ENCODE data around the gene BICD2. TPM values are rescaled to one million over a fixed set of nuclear protein-coding genes. Genes with fewer than 3 reads are reported as not detected.

The BICD2 gene
- total and polyA plus RNA-seq, 10 donors, result 9.4 to 55.7 (median 35.9) TPM

- DNase-seq, result peak; percentile 40
- 65 to 83% (median 72%) methylated on average over 11 of the region's 11 CpGs for WGBS, 5 donors
- no peaks in the 10 kb centered on the region for H3K36me3 ChIP-seq
- TF ChIP-seq CTCF (IDR thresholded peaks at IDR 0.05 in 8 of 11, conservative IDR thresholded peaks at IDR 0.05 in 3 of 11), result no peak
- TF ChIP-seq POLR2A (IDR thresholded peaks at IDR 0.05), result no peak
- TF ChIP-seq POLR2AphosphoS5 (IDR thresholded peaks at IDR 0.05), result no peak
- peak overlapping the region in 7 of 8 donors; percentile 65 to 92 (median 78) for H3K27ac ChIP-seq
- no peaks in the 10 kb centered on the region for H3K9me3 ChIP-seq
- H3K4me1 ChIP-seq, result peaks cover 16 to 99% (median 90%) of the 10 kb centered on the region in 6 donors
- no peaks in the 10 kb centered on the region for H3K27me3 ChIP-seq (replicated peaks in 1 of 7)
- H3K4me3 ChIP-seq, result peak overlapping the region in 1 of 8 donors; percentile 59
- intact Hi-C loops (cut with DNase I; ENCODE audit: low total_unique reads), result no loop called here
These were observed 25.2 kb downstream of the BICD2 start for GRCh38 chr9:92739346-92739970.

- no peak for TF ChIP-seq POLR2A (IDR thresholded peaks at IDR 0.05)
- TF ChIP-seq POLR2AphosphoS5 (IDR thresholded peaks at IDR 0.05), result no peak
- TF ChIP-seq CTCF (IDR thresholded peaks at IDR 0.05 in 8 of 11, conservative IDR thresholded peaks at IDR 0.05 in 3 of 11), result no peak
- Histone ChIP-seq H3K4me1 (peaks cover 16 to 95% (median 86%) of the 10 kb centered on the region in 6 donors), H3K4me3 (no peak overlapping the region), H3K9me3 (no peaks in the 10 kb centered on the region), H3K36me3 (no peaks in the 10 kb centered on the region), H3K27me3 (replicated peaks in 1 of 7) (no peaks in the 10 kb centered on the region), H3K27ac (peak overlapping the region in 2 of 8 donors; percentile 87 to 92)
- WGBS, 5 donors, result 85 to 95% (median 90%) methylated on average over 5 of the region's 5 CpGs
- peak; percentile 67 for DNase-seq
- intact Hi-C loops (cut with DNase I; ENCODE audit: low total_unique reads), result no loop called here
These were observed 26.0 kb downstream of the BICD2 start for GRCh38 chr9:92738661-92739081.

GRCh38 chr9:92737611-92738299 lies 26.9 kb downstream of the BICD2 start:
- DNase-seq, result peak; percentile 72
- 85 to 96% (median 89%) methylated on average over 11 to 13 of the region's 13 CpGs for WGBS, 5 donors

More at GRCh38 chr9:92737611-92738299, 26.9 kb downstream of the BICD2 start:
- Histone ChIP-seq H3K4me1 (peaks cover 15 to 93% (median 81%) of the 10 kb centered on the region in 6 donors), H3K9me3 (no peaks in the 10 kb centered on the region), H3K27me3 (replicated peaks in 1 of 7) (no peaks in the 10 kb centered on the region), H3K36me3 (peaks cover 0 to 6% (median 0%) of the 10 kb centered on the region in 6 donors), H3K4me3 (no peak overlapping the region), H3K27ac (peak overlapping the region in 2 of 8 donors; percentile 87 to 92)
- intact Hi-C loops (cut with DNase I; ENCODE audit: low total_unique reads), result no loop called here
- TF ChIP-seq POLR2AphosphoS5 (IDR thresholded peaks at IDR 0.05) (peak in 2 of 3 donors; percentile 5 to 25), CTCF (IDR thresholded peaks at IDR 0.05 in 8 of 11, conservative IDR thresholded peaks at IDR 0.05 in 3 of 11) (no peak)
